ENCODE measurements around the gene CISD2. TPM values are rescaled to one million over a fixed set of nuclear protein-coding genes. Genes with fewer than 3 reads are reported as not detected.
"Not testable (repeated sequence)": the region's sequence is repeated elsewhere in the genome, so short reads cannot be mapped to it uniquely, and the experiment has no call there.

Gene CISD2
- total RNA-seq, 1 donor from 2014 or later, result 22.2 TPM

- DNase-seq (ENCODE audit: low spot score in 2 of 2, unreplicated experiment in 2 of 2), result no peak
- H3K9me3 Mint-ChIP-seq, result no peaks in the 10 kb centered on the region
- H3K4me1 Mint-ChIP-seq, result peaks cover 44% of the 10 kb centered on the region
- H3K27me3 Mint-ChIP-seq (ENCODE audit: low read depth), result no peaks in the 10 kb centered on the region
- peak overlapping the region; percentile 99 for H3K27ac Mint-ChIP-seq
- TF ChIP-seq CTCF (IDR thresholded peaks at IDR 0.05; ENCODE audit: unreplicated experiment), result no peak
- H3K36me3 Mint-ChIP-seq, result peaks cover 10% of the 10 kb centered on the region
- peak overlapping the region; percentile 95 for H3K4me3 Mint-ChIP-seq
These were observed 525 bp upstream of the CISD2 start for GRCh38 chr4:102868153-102868780.

GRCh38 chr4:102869569-102870197 lies 891 bp downstream of the CISD2 start:
- H3K36me3 Mint-ChIP-seq, result peaks cover 15% of the 10 kb centered on the region
- no peak for TF ChIP-seq CTCF (IDR thresholded peaks at IDR 0.05; ENCODE audit: unreplicated experiment)
- peak overlapping the region; percentile 100 for H3K27ac Mint-ChIP-seq
- no peaks in the 10 kb centered on the region for H3K9me3 Mint-ChIP-seq
- peak overlapping the region; percentile 95 for H3K4me3 Mint-ChIP-seq
- peaks cover 44% of the 10 kb centered on the region for H3K4me1 Mint-ChIP-seq
- H3K27me3 Mint-ChIP-seq (ENCODE audit: low read depth), result no peaks in the 10 kb centered on the region
- no peak for DNase-seq (ENCODE audit: low spot score in 2 of 2, unreplicated experiment in 2 of 2)

- DNase-seq (ENCODE audit: low spot score in 2 of 2, unreplicated experiment in 2 of 2), result no peak
- H3K27me3 Mint-ChIP-seq (ENCODE audit: low read depth), result no peaks in the 10 kb centered on the region
- H3K36me3 Mint-ChIP-seq, result peaks cover 36% of the 10 kb centered on the region
- peak overlapping the region; percentile 6 for H3K27ac Mint-ChIP-seq
- H3K4me3 Mint-ChIP-seq, result no peak overlapping the region
- peaks cover 2% of the 10 kb centered on the region for H3K9me3 Mint-ChIP-seq
- H3K4me1 Mint-ChIP-seq, result peaks cover 39% of the 10 kb centered on the region
- no peak for TF ChIP-seq CTCF (IDR thresholded peaks at IDR 0.05; ENCODE audit: unreplicated experiment)
These were observed 3.0 kb downstream of the CISD2 start for GRCh38 chr4:102871772-102872171.

- H3K4me1 Mint-ChIP-seq; H3K27ac Mint-ChIP-seq; DNase-seq (ENCODE audit: low spot score in 2 of 2, unreplicated experiment in 2 of 2); H3K27me3 Mint-ChIP-seq (ENCODE audit: low read depth); H3K4me3 Mint-ChIP-seq; H3K9me3 Mint-ChIP-seq: not testable (repeated sequence)
- peaks cover 46% of the 10 kb centered on the region for H3K36me3 Mint-ChIP-seq
These were observed 8.8 kb downstream of the CISD2 start for GRCh38 chr4:102877477-102878106.

- H3K27ac Mint-ChIP-seq; H3K9me3 Mint-ChIP-seq; H3K4me3 Mint-ChIP-seq; H3K4me1 Mint-ChIP-seq; H3K27me3 Mint-ChIP-seq (ENCODE audit: low read depth); DNase-seq (ENCODE audit: low spot score in 2 of 2, unreplicated experiment in 2 of 2): not testable (repeated sequence)
- peaks cover 41% of the 10 kb centered on the region for H3K36me3 Mint-ChIP-seq
These were observed 9.6 kb downstream of the CISD2 start for GRCh38 chr4:102878349-102878748.

GRCh38 chr4:102878901-102879300 lies 10.1 kb downstream of the CISD2 start:
- Mint-ChIP-seq H3K9me3 (peaks cover 9% of the 10 kb centered on the region), H3K4me3 (no peak overlapping the region), H3K27ac (no peak overlapping the region), H3K27me3 (ENCODE audit: low read depth) (no peaks in the 10 kb centered on the region), H3K4me1 (no peaks in the 10 kb centered on the region), H3K36me3 (peaks cover 39% of the 10 kb centered on the region)
- TF ChIP-seq CTCF (IDR thresholded peaks at IDR 0.05; ENCODE audit: unreplicated experiment), result no peak
- DNase-seq (ENCODE audit: low spot score in 2 of 2, unreplicated experiment in 2 of 2), result no peak
